Ramos (cell line): ENCODE measurements around the gene FOXD4L3.
"Not testable (repeated sequence)": the region's sequence is repeated elsewhere in the genome, so short reads cannot be mapped to it uniquely, and the experiment has no call there.

Experiments used
- in situ Hi-C: fragments of 300-500 bp; cut with MboI; formaldehyde crosslinking; loops from one replicate; pipeline ENCODE4 v1.14.3; 2022; ENCODE audit warnings: low sequenced_read_pairs; ENCODE audit not compliant: unreplicated experiment

The FOXD4L3 gene

DNA sequence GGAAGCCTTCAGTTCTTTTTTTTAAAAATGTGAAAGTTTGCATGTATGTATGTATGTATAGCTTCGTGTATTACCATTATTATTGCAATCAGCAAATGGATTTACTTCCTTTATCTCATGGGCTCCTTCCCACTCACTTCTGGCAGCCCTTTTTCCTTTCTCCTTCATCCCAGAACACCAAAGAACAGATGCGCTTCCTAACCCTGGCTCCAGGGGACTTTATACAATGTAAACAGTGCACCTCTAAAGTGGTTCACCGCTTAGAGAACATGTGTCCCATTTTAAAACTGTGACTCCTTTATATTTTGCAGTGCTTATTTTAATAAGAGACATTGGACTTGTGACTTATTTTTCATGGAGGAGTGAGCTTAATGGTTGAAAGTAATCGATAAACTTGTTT is 40.6 kb downstream of the FOXD4L3 start:
- in situ Hi-C loops, result not testable (repeated sequence)

DNA sequence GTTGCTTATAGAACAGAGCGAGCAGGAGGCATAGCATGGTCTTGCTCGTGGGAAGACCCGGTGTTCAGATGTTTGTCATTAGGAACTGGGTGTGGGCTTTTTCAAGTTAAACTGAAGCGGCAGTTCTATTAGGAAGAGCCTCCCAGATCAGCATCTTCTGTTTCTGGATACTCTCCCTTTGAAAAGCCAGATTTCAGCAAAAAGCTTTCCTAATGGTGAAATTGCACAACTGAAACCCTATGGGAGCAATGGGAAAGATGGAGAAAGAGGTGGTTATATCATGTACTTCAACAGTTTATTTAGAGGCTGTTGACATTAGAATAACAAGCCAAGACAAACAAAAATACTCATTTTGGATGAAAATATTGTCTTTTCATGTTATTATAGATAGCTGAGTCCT is 41.3 kb downstream of the FOXD4L3 start:
- in situ Hi-C loops, result not testable (repeated sequence)

DNA sequence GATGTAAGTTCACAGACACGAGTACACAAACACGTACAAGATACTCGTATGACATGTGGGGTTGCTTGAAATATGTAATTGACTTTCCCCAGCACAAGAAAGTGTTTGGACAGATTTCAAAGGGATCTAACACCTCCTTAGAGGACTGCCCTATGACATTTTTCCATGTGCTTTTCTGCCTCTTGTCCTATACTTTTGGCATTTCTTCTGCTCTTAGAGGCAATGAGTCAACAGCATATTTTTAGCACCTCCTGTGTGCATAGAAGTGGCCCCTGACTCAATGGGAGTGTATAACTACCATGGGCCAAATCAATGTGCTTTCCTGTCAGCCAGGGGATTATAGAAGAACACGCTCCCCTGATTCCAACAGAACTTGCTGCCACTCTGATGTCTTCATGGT is 49.0 kb downstream of the FOXD4L3 start:
- in situ Hi-C loops, result not testable (repeated sequence)
